Fibroblast of gingiva (primary cell): ENCODE data around the gene MPV17L2.
"Not testable (repeated sequence)": the region's sequence is repeated elsewhere in the genome, so short reads cannot be mapped to it uniquely, and the experiment has no call there.

Experiments
- DNase-seq: peaks from one replicate; pipeline ENCODE4 v3.0.0-alpha.2; 2011; ENCODE audit warnings: low read depth

The MPV17L2 gene

DNA sequence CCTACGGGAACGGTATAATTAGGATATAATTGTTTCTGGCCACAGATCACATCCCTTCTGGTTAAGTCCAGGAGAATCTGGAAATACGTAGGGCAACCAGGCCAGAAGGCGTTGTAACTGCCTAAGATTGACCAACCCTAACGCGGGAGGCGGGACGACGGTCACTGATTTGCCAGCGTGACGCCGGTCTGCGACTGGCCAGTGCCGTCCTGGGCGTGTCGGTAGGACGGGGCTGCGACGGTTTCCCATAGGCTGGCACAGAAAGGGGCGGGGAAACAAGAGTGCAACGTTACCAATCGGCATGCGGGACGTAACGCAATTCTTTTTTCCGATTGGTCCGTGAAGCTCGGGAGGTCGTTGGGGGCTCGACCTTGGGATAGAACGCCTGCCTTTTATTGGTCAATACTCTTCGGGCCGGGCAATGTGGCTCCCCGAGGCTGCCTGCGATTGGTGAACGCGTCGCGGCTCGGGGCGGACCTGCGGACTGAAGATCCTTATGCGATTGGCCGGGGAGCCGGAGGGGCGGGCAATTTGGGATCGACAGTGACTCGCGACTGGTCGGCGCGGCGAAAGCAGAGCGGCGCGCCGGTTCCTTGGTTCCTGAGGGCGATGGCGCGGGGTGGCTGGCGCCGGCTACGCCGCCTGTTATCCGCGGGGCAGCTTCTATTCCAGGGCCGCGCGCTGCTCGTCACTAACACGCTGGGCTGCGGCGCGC, at the start of gene MPV17L2:
TSS of gene MPV17L2 (plus strand) at position 546 of the 715 bp plus-strand sequence. CDS start at position 610, 64 bp downstream.
- DNase-seq: peak; percentile 100

DNA sequence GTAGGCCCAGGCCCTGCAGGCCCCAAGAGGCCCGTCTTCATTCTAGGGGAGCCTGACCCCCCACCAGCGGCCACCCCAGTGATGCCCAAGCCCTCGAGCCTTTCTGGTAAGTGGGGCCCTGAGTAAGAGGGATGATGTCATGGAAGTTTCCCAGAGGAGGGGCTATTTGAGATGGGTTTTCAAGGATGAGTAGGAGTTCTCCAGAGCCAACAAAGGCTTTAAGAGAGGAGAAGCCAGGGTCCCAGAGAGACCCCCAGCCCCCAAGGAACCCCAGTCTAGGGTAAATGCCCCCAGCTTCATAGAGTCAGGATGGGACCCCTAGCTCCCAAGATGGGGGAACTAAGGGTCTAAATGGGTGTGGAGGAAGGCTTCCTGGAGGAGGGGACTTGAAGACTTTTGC, 49.1 kb upstream of the MPV17L2 start:
- no peak for DNase-seq

DNA sequence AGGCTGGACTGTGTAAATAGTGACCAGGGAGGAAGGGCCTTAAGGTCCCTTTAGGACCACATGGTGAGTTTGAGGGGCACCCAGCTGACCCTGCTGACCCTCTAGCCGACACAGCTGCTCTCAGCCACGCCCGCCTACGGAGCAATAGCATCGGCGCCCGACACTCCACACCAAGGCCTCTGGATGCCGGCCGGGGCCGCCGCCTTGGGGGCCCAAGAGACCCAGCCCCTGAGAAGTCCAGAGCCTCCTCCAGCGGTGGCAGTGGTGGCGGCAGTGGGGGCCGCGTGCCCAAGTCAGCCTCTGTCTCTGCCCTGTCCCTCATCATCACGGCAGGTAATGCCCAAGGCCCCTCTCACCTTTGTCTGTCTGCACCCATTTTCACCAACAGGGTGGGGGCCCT, 48.7 kb upstream of the MPV17L2 start:
- DNase-seq: no peak

DNA sequence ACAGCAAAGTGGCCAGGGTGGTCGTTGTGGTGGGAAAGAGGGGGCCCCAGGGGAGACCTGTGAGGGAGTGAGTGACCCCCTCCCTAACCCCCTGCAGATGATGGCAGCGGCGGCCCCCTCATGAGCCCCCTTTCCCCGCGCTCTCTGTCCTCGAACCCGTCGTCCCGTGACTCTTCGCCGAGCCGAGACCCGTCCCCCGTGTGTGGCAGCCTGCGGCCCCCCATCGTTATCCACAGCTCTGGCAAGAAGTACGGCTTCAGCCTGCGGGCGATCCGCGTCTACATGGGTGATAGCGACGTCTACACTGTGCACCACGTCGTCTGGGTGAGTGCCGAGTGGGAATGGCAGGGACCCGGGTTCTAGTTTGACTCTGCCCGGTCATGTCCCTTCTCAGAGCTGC, 48.1 kb upstream of the MPV17L2 start:
- DNase-seq: no peak

DNA sequence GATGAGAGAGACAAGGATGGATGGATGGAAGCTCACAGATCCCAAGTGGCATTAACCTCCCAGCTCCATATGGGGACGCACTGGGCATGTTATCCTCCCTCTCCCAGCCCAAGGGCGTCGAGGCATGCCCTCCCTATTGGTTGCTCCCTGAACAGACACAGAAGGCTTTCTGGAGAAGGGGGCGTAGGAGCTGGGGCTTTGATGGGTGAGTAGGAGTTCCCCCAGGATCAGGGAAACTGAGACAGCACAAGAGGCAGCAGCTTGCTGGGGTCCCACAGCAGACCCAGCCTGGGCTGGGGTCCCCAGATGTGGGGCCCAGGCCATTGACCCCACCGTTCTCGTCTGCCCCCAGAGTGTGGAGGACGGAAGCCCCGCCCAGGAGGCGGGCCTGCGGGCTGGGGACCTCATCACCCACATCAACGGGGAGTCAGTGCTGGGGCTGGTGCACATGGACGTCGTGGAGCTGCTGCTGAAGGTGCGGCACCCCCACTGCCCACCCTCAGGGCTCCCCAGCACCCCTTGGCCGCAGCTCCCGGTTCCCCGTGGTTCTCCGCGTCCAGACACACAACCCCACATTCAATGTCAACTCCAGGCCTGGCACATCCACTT, 47.5 kb upstream of the MPV17L2 start:
- DNase-seq: no peak

DNA sequence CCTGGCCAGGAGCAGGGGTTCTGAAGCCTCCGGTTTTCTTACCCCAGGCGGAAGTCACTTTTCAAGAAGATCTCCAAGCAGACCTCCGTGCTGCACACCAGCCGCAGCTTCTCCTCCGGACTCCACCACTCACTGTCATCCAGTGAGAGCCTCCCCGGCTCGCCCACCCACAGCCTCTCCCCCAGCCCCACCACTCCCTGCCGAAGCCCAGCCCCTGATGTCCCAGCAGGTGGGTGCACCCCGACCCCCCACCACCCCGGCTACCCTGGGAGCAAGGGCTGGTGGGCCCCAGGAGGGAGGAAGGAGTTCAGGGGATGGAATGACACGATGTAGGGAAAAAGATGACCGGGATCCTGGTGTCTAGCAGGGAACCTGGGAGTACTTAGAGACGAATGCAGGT, 45.6 kb upstream of the MPV17L2 start:
- DNase-seq: no peak

DNA sequence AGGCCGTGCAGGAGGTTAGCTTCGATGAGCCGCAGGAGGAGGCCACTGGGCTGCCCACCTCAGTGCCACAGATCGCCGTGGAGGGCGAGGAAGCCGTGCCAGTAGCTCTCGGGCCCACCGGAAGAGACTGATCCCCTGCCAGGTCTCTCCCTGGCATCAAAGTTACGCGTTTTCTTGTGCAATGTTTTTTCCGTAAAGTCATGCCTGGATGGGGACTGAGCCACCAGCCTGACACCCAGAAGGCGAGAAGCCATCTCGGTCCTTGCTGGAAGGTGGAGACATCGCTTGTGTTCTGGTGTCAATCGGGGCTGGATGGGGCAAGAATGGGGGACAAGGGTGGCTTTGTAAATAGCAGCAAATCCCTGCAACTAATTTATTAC, 43.4 kb upstream of the MPV17L2 start:
- DNase-seq: no peak

DNA sequence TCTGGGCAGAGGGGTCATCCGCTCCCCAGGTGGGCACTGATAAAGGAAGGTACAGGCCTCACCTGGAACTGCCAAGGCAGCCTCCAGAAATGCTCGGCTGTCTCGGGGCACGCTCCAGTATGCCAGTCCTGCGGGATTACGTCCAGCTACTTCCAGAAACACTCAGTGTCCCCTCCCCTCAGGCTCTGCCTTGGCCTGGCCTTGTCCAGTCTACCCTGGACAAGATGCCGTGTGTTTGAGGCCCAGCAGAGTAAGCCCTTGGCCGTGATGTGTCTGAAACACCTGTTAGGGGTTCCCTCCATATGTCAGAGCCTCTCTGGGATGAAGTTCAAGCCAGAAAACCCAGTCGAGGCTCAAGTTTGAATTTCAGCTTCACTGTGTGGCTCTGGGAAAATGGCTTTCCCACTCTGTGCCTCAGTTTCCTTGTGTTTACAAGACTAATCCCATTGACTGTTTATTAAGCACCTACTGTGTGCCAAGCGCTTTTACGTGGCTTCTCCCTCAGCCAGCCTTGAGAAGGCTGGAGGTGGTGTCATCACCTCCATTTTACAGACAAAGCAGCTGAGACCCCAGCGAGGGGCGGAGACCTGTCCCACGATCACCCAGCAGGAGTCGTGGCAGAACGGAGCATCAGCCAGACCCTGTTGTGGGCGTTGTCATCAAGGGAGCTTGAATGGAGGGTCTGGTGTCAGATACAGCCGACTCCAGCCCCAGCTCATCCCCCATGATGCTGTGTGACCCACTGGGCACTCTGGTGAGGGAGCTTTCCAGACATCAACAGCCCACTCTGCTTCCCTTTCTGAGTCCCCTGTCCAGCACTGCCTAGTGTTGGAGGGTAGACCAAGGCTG, 42.0 kb upstream of the MPV17L2 start:
- no peak for DNase-seq

DNA sequence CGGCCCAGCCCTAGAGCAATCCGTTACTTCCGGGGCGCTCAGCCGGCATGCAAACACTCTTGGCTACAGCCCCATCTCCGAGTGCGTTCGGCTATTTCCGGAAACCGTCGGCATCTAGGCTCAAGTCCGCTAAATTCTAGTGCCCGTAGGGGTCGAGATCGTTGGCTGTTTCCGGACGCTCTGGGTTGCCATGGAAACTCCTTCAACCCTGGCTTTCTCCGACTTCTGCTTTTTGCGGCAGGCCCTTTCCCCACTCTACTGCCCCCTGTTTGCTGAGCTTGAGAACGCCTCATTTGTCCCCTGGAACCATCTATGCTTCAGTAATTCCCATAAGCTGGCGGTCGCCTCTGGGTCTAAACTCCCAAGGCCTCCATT, 40.6 kb upstream of the MPV17L2 start:
- peak; percentile 96 for DNase-seq

DNA sequence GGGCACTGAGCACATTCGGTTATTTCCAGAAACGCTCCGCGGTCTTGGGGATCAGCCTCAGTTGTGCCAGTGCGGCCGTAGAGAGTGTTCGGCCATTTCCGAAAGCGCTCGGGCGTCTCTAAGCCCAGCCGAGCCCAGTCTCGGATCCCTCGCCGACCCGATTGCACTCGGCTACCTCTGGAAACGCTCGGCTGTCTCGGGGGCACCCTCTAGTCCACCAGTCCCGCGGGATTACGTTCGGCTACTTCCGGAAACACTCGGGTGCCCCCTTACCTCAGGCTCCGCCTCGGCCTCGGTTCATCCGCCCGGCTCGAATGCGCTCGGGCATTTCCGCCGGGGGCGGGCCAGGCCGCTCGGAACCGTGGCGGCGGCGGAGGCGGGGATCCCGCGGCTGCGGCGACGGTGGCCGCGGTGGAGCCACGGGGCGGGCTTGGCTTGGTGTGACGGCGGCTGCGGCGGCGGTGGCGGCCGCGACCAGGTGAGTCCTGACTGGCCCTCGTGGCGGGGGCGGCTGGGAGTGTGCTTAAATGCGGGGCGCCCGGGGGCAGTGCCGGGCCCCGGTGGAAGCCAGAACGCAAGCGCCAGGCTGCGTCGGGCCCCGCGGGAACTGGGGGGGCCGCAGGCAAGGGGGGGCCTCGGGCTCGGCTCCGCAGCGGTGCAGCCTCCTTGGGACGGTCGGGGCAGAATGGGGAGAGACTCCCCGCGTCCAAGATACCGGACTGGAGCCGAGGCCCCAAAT, 40.0 kb upstream of the MPV17L2 start, which contains the start of gene PIK3R2:
TSS of gene PIK3R2 (plus strand) at position 347 of the 739 bp plus-strand sequence. CDS start 2,717 bp downstream, outside the sequence.
- DNase-seq: peak; percentile 97

DNA sequence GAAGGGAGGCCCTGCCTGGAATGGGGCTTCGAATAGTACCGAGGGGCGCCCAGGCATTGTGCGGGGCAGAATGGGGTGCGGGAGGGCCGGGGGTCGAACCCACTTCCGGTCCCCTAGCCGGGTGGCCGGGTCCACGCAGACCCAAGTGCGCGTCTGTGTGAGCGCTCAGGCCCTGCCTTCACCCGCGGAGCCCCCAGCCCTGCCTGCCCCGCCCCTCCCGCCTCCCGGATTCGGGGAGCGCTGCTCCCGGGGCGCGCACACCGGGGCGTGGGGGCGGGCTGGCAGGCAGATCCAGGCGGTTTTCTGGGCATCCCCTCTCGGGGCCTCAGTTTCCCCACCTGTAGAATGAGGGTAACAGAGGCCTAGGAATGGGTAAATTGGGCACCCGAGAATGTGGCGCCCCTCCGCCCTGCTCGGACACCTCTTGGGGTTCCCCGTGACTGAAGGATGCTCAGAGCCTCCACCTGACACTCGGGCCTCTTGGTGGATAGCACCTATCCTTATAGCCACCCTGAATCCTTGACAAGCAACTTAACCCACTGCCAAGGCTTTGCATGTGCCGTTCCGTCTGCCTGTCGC, 39.4 kb upstream of the MPV17L2 start:
- no peak for DNase-seq

DNA sequence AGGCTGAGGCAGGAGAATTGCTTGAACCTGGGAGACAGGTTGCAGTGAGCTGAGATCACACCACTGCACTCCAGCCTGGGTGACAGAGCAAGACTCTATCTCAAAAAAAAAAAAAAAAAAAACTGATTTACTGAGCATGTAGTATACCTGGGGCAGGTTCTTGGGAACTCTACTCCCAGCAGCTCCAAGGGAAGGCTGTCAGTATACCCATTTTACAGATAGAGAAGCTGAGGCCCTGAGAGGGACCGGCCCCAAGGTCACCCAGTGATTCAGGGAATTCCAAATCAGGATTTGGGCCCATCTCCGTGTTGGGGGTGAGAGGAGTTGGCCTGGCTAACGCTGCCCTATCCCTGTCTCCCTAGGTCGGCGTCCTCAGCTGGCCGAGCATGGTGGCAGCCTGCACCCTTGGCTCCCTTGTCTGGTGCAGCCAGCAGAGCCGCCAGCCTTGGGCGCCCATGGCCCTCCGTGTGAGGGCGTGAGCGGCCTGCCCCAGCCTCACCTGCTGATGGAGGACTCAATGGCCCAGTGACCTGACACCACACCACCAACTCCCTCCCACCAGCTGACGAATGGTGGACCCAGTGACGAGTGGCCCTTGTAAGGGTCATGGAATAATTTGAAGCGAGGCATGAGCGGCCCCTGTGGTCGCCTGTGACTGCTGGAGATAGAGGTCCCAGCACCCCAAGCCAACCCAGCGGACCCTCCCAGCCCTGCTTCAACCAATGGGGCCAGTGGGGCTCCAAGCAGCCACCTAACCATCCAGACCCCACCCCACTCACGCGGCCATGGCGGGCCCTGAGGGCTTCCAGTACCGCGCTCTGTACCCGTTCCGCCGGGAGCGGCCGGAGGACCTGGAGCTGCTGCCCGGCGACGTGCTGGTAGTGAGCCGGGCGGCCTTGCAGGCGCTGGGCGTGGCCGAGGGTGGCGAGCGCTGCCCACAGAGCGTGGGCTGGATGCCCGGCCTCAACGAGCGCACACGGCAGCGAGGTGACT, 37.6 kb upstream of the MPV17L2 start:
- no peak for DNase-seq

DNA sequence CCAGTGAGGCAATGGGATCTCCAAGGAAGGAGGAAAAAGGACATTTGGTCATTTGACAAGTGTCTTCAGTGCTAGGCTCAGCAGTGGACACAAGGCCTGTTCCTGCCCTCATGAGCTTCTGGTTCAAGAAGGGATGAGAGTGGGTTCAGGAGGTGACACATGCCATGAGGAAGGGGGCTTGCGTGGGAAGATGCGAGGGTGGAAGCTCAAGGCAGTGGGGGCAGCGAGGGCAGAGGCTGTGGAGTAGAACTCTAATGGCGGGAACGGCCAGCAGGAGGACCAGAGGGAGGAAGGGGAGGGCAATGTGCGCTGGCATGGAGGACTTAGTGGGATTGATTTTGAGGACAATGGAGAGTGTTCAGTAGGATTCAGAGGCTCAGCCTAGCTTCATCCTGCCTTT, 36.8 kb upstream of the MPV17L2 start:
- no peak for DNase-seq

DNA sequence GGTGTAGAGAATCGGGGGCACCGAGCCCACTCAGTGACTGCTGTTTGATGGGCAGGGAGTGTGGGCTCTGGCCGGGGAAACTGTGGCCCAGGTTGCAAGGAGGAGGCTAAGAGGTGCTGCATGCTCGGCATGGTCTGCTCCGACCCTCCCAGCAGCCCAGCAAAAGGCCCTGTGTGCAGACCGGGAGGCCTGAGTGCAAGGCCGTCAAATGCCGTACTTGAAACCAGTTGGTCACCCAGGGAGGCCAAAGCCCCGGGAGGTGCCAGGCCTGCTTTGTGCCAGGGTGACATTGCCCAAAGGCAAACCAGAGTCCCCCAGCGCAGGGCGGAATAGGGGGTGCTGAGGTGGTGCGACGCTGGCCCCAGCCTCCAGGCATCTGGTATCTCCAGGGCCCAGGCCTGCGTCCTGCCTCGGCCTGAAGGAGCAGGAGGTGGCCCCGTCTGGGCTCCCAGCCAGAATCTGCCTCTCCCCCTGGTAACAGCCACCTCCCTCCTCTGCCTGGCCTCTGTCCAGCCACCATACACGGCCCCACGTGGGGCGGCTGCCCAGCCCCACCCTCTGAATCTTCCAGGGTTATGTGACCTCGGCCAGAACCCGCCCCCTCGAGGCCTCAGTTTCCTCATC, 36.1 kb upstream of the MPV17L2 start:
- DNase-seq: peak; percentile 71

DNA sequence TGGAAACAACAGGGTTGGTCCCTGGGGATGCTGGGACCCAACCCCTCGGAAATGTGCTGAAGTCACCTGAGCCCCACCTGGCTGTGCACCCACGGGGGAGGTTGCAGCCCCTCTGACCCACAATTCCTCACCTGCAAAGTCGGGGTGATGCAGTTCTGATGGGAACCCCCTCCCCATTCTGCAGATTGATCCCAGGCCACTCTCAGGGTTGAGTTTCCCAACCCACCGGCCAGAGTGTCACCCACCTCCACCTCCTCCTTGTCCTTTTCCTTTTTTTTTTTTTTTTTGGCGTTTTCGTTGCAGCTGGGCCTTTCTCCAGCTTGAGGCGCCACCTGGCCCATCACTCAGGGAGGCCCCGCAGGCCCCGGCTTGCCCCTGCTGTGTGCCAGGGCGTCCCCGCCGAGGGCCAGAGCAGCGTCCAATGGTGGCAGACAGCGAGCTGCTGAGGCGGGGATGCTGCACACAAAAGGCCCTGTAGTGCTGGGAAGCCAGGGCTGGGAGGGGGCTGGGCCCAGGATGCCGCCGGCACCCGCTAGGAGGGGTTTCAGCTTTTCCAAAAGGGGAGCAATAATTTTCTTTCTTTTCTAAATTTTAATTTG, 35.5 kb upstream of the MPV17L2 start:
- DNase-seq: no peak

DNA sequence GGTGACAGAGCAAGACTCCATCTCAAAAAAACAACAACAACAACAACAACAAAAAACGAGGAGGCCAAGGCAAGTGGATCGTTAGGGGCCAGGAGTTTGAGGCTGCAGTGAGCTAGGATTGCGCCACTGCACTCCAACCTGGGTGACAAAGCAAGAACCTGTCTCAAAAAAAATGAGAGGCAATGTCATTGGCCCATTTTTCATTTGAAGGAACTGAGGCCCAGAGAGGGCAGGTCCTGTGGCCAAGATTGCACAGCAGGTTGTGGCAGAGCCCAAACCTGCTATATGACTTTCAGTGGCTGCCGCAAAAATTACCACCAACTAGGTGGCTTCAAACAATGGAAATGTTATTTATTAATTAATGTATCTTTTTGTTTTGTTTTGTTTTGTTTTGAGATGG, 34.6 kb upstream of the MPV17L2 start:
- DNase-seq: no peak

DNA sequence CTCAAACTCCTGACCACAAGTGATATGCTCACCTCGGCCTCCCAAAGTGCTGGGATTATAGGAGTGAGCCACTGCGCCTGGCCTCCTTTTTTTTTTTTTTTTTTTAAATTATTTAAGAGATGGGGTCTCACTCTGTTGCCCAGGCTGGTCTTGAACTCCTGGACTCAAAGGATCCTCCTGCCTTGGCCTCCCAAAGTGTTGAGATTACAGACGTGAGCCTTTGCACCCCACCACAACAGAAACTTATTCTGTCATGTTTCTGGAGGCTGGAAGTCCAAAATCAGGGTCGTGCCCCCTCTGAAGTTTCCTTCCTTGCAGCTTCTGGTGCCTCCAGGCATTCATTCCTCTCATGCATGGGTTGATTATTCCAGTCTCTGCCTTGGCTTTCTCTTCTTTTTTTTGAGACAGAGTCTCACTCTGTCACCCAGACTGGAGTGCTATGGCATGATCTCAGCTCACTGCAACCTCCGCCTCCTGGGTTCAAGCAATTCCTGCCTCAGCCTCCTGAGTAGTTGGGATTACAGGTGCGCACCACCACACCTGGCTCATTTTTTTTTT, 33.9 kb upstream of the MPV17L2 start:
- not testable (repeated sequence) for DNase-seq

DNA sequence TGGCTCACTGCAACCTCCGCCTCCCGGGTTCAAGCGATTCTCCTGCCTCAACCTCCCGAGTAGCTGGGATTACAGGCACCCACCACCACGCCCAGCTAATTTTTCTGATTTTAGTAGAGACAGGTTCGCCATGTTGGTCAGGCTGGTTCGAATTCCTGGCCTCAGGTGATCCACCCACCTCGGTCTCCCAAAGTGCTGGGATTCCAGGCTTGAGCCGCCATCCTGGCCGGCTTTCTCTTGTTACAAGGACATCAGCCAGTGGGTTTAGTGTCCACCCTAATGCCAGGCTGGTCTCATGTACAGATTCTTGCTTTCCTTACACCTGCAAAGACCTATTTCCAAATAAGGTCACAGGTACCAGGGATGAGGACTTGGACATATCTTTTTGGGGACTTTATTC, 33.2 kb upstream of the MPV17L2 start:
- no peak for DNase-seq

DNA sequence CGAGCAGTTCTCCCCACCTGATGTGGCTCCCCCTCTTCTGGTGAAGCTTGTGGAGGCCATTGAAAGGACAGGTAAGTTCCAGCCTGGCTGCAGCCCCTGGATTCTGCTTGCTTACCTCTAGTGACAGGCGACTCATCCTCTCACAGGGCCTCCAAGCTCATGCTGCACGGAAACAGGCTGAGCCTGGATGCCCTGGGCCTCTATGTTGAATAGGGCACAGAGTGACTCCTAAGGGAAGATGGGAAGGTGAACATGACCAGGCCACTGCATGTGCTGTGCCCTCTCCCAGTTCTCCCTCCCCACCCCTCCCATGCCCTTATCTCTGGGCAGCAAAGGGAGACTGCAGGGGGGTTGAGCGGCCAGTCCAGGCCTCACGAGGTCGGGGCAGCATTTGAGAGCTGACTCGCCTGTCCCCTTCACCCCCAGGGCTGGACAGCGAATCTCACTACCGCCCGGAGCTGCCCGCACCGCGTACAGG, 32.5 kb upstream of the MPV17L2 start:
- no peak for DNase-seq
